SK-N-SH (cell line): ENCODE results near the gene MAP3K4. TPM values are rescaled to one million over a fixed set of nuclear protein-coding genes. Genes with fewer than 3 reads are reported as not detected.

ENCODE experiments used
- CTCF ChIA-PET: fragments of 300-600, 350-600 bp; formaldehyde crosslinking; extraction: SDS; loops from one replicate; lab custom pipeline; 2021; lab: Yijun Ruan, JAX
- POLR2A ChIA-PET: fragments of 350-600 bp; sonication (Branson Sonifier 250); formaldehyde crosslinking; extraction: SDS; loops from one replicate; lab custom pipeline; 2020; ENCODE audit warnings: antibody characterized with exemption, inconsistent platforms; lab: Yijun Ruan, JAX
- DNase-seq: peaks from one replicate; pipeline ENCODE4 v3.0.0; 2012
- H2AFZ ChIP-seq: fragments of 200-600 bp; sonication (generic); 2 replicates; pipeline ENCODE4 v1.8.1; 2016; ENCODE audit warnings: antibody characterized with exemption, mild to moderate bottlenecking, low read depth
- H3F3A ChIP-seq: fragments of 200-600 bp; sonication (generic); replicated peaks from 2 replicates; pipeline ENCODE3; 2016; ENCODE audit warnings: antibody characterized with exemption, mild to moderate bottlenecking; ENCODE audit not compliant: insufficient read depth
- H3K27ac ChIP-seq, 2 experiments: fragments of 200-500 bp in 1 of 2; fragments of 200-600 bp in 1 of 2; sonication (Bioruptor generic) in 1 of 2; sonication (generic), shearing (Covaris generic) in 1 of 2; 2 replicates each; pipeline versions ENCODE4 v1.5.1 to v1.6.1; 2014 to 2016; ENCODE audit warnings: low read depth in 2 of 2, inconsistent platforms in 1 of 2, low read length in 1 of 2, mild to moderate bottlenecking in 1 of 2, mixed read lengths in 1 of 2
- H3K27me3 ChIP-seq: fragments of 200-600 bp; sonication (generic), shearing (Covaris generic); 2 replicates; pipeline ENCODE4 v1.6.1; 2016; ENCODE audit warnings: mixed run types; ENCODE audit not compliant: insufficient read depth
- H3K36me3 ChIP-seq, 2 experiments: fragments of 200-500 bp in 1 of 2; fragments of 200-600 bp in 1 of 2; sonication (Bioruptor generic) in 1 of 2; sonication (generic) in 1 of 2; replicated peaks in 1 of 2; 2 replicates each; pipeline versions ENCODE3 to v1.5.1; 2014 to 2016; ENCODE audit warnings: low read length in 1 of 2, mild to moderate bottlenecking in 1 of 2; ENCODE audit not compliant: insufficient read depth in 2 of 2, control insufficient read depth in 1 of 2
- H3K4me1 ChIP-seq, 2 experiments: fragments of 200-500 bp in 1 of 2; fragments of 200-600 bp in 1 of 2; sonication (Bioruptor generic) in 1 of 2; sonication (generic), shearing (Covaris generic) in 1 of 2; 2 replicates each; pipeline versions ENCODE4 v1.5.1 to v1.6.1; 2014 to 2016; ENCODE audit warnings: low read depth in 1 of 2, low read length in 1 of 2, mixed run types in 1 of 2; ENCODE audit not compliant: insufficient read depth in 2 of 2, control insufficient read depth in 1 of 2
- H3K4me2 ChIP-seq: fragments of 200-600 bp; sonication (generic), shearing (Covaris generic); 2 replicates; pipeline ENCODE4 v1.6.1; 2017; ENCODE audit warnings: mixed run types
- H3K4me3 ChIP-seq, 2 experiments: fragments of 200-500 bp in 1 of 2; fragments of 200-600 bp in 1 of 2; sonication (Bioruptor generic) in 1 of 2; sonication (generic), shearing (Covaris generic) in 1 of 2; 2 replicates each; pipeline versions ENCODE4 v1.5.1 to v1.8.1; 2014 to 2016; ENCODE audit warnings: low read depth in 2 of 2, inconsistent platforms in 1 of 2, low read length in 1 of 2, mild to moderate bottlenecking in 1 of 2, mixed read lengths in 1 of 2, moderate library complexity in 1 of 2
- H3K79me2 ChIP-seq: fragments of 200-600 bp; sonication (generic); 2 replicates; pipeline ENCODE4 v1.8.1; 2017; ENCODE audit warnings: mild to moderate bottlenecking; ENCODE audit not compliant: insufficient read depth
- H3K9ac ChIP-seq: fragments of 200-600 bp; sonication (generic); 2 replicates; pipeline ENCODE4 v1.6.1; 2017; ENCODE audit warnings: mixed run types
- H3K9me2 ChIP-seq: fragments of 200-600 bp; sonication (generic); 2 replicates; pipeline ENCODE4 v1.6.1; 2017; ENCODE audit warnings: mixed run types
- H3K9me3 ChIP-seq: fragments of 200-600 bp; sonication (generic); 2 replicates; pipeline ENCODE4 v1.6.1; 2017; ENCODE audit warnings: mixed run types, mild to moderate bottlenecking, moderate library complexity
- H4K20me1 ChIP-seq: fragments of 200-600 bp; sonication (generic); 2 replicates; pipeline ENCODE4 v1.6.1; 2017; ENCODE audit warnings: mild to moderate bottlenecking, mixed run types; ENCODE audit not compliant: insufficient read depth
- CHD2 ChIP-seq: fragments of 150-350 bp; IDR thresholded peaks from 2 replicates; pipeline ENCODE4 v1.6.1; 2018; ENCODE audit warnings: low read length; ENCODE audit not compliant: partially characterized antibody
- CTCF ChIP-seq: fragments of 200-600 bp; sonication (generic); IDR thresholded peaks from 2 replicates; pipeline ENCODE4 v1.6.1; 2017; ENCODE audit warnings: antibody characterized with exemption, mild to moderate bottlenecking, moderate library complexity
- ELF1 ChIP-seq: IDR thresholded peaks from 2 replicates; pipeline ENCODE4 v1.4.0; 2012
- EP300 ChIP-seq, 2 experiments: IDR thresholded peaks; 2 replicates each; pipeline versions ENCODE4 v1.4.0 to v1.6.1; 2012; ENCODE audit warnings: borderline replicate concordance in 1 of 2, low read depth in 1 of 2, low read length in 1 of 2
- FOXJ3 ChIP-seq: sonication (generic); formaldehyde crosslinking; IDR thresholded peaks from 2 replicates; pipeline ENCODE4 v1.5.1; 2020; ENCODE audit warnings: mild to moderate bottlenecking, missing genetic modification reagents
- GATA2 ChIP-seq: sonication (generic); formaldehyde crosslinking; IDR thresholded peaks from 2 replicates; pipeline ENCODE4 v1.5.0; 2020; ENCODE audit warnings: mild to moderate bottlenecking, missing genetic modification reagents
- IRF3 ChIP-seq: fragments of 150-350 bp; IDR thresholded peaks from 2 replicates; pipeline ENCODE4 v1.6.1; 2016; ENCODE audit warnings: mild to moderate bottlenecking, low read depth, low read length
- JUND ChIP-seq: IDR thresholded peaks from 2 replicates; pipeline ENCODE4 v1.4.0; 2012
- POLR2AphosphoS5 ChIP-seq: IDR thresholded peaks from 2 replicates; pipeline ENCODE4 v1.6.1; 2012; ENCODE audit warnings: low read depth, low read length
- RAD21 ChIP-seq: IDR thresholded peaks from 2 replicates; pipeline ENCODE4 v1.6.1; 2012; ENCODE audit warnings: mild to moderate bottlenecking, low read length
- RCOR1 ChIP-seq: fragments of 150-350 bp; IDR thresholded peaks from 2 replicates; pipeline ENCODE4 v1.6.1; 2017; ENCODE audit warnings: antibody characterized with exemption, low read length
- SIN3A ChIP-seq: IDR thresholded peaks from 2 replicates; pipeline ENCODE4 v1.6.1; 2012; ENCODE audit warnings: low read depth, mild to moderate bottlenecking, low read length, moderate library complexity, borderline replicate concordance
- TCF12 ChIP-seq: IDR thresholded peaks from 2 replicates; pipeline ENCODE4 v1.4.0; 2012
- TEAD4 ChIP-seq: IDR thresholded peaks from 2 replicates; pipeline ENCODE4 v1.4.0; 2012; ENCODE audit warnings: mild to moderate bottlenecking, borderline replicate concordance; ENCODE audit not compliant: insufficient read depth
- USF2 ChIP-seq: fragments of 150-350 bp; IDR thresholded peaks from 2 replicates; pipeline ENCODE4 v1.6.1; 2017; ENCODE audit warnings: antibody characterized with exemption, low read length, low read depth, borderline replicate concordance
- ZBTB33 ChIP-seq: IDR thresholded peaks from 2 replicates; pipeline ENCODE4 v1.4.0; 2012; ENCODE audit warnings: low read depth, borderline replicate concordance
- WGBS: methylation state at CpG from one replicate; pipeline ENCODE4 v1.1.6; 2017; ENCODE audit warnings: low lambda C conversion rate; 5-methylcytosine and 5-hydroxymethylcytosine counted together
- polyA plus RNA-seq, 3 experiments: library from polyadenylated mRNA; depleted of rRNA; stranded (reverse); fragments of >200 nt; gene quantifications; 2 replicates each; pipeline ENCODE4 v1.2.3, GENCODE V29; 2012

MAP3K4 gene
- polyA plus RNA-seq, 1 of the 3 experiments (the other 2 are of a cell fraction) = 6.8 TPM

- Histone ChIP-seq H3K4me2 (no peak overlapping the region), H3K27me3 (no peaks in the 10 kb centered on the region), H3K9me3 (no peaks in the 10 kb centered on the region), H3K4me1 (no peaks in the 10 kb centered on the region), H3F3A (no peaks in the 10 kb centered on the region), H4K20me1 (no peaks in the 10 kb centered on the region), H3K4me3 (no peak overlapping the region), H3K27ac (no peak overlapping the region), H3K9ac (no peak overlapping the region), H3K36me3 (peaks cover 6% of the 10 kb centered on the region in 2 experiments), H2AFZ (no peak overlapping the region), H3K9me2 (no peaks in the 10 kb centered on the region), H3K79me2 (no peaks in the 10 kb centered on the region)
- ChIA-PET CTCF (interaction anchor here (0.8 to 1.4 kb wide), 3 partner anchors 15 to 231 kb away, joined by 3 to 5 read pairs (median 3); no protein-coding TSS in a partner anchor), POLR2A (interaction anchor here (0.6 kb wide), 1 partner anchor 130 kb away, joined by 3 read pairs; no protein-coding TSS in a partner anchor)
- no peak for DNase-seq
- TF ChIP-seq ZBTB33 = no peak
- WGBS = 89% methylated on average over 5 of the region's 5 CpGs
Observed at GRCh38 chr6:161142957-161143296, 151.4 kb downstream of the MAP3K4 start.

GRCh38 chr6:161143663-161144430 is 152.3 kb downstream of the MAP3K4 start:
- no peaks in the 10 kb centered on the region for H3K27me3 ChIP-seq
- 98% methylated on average over 11 of the region's 11 CpGs for WGBS
- no peaks in the 10 kb centered on the region for H3K4me1 ChIP-seq
- H3K36me3 ChIP-seq = peaks cover 2 to 6% of the 10 kb centered on the region in 2 experiments
- no peak overlapping the region for H2AFZ ChIP-seq
- H3K4me2 ChIP-seq = no peak overlapping the region
- POLR2A ChIA-PET = interaction anchor here (0.6 kb wide), 1 partner anchor 129 kb away, joined by 3 read pairs; no protein-coding TSS in a partner anchor
- no peak overlapping the region for H3K4me3 ChIP-seq
- H3K9me3 ChIP-seq = no peaks in the 10 kb centered on the region
- DNase-seq = no peak
- no peaks in the 10 kb centered on the region for H3K9me2 ChIP-seq
- H3F3A ChIP-seq = no peaks in the 10 kb centered on the region
- no peaks in the 10 kb centered on the region for H3K79me2 ChIP-seq
- H3K9ac ChIP-seq = no peak overlapping the region
- no peak overlapping the region for H3K27ac ChIP-seq
- CTCF ChIA-PET = interaction anchor here (0.8 to 1.4 kb wide), 3 partner anchors 16 to 230 kb away, joined by 3 to 5 read pairs (median 3); no protein-coding TSS in a partner anchor
- no peaks in the 10 kb centered on the region for H4K20me1 ChIP-seq
- TF ChIP-seq ELF1 = no peak
- TF ChIP-seq RAD21 = no peak
- TF ChIP-seq IRF3 = no peak
- TF ChIP-seq POLR2AphosphoS5 = no peak
- TF ChIP-seq RCOR1 = no peak
- no peak for TF ChIP-seq JUND
- TF ChIP-seq SIN3A = no peak
- TF ChIP-seq TCF12 = no peak
- TF ChIP-seq GATA2 (CRISPR knock-in tag) = no peak
- no peak for TF ChIP-seq ZBTB33
- no peak for TF ChIP-seq EP300 (IDR thresholded peaks at IDR 0.05; ENCODE audit: borderline replicate concordance in 1 of 2, low read depth in 1 of 2, low read length in 1 of 2)
- no peak for TF ChIP-seq CHD2
- TF ChIP-seq CTCF = no peak
- no peak for TF ChIP-seq FOXJ3 (CRISPR knock-in tag)
- TF ChIP-seq TEAD4 = no peak
- no peak for TF ChIP-seq USF2
